ENCODE results near the gene GOLGA8J.
"Not testable (repeated sequence)": the region's sequence is repeated elsewhere in the genome, so short reads cannot be mapped to it uniquely, and the experiment has no call there.

GRCh38 chr15:30134751-30135150 is 52.0 kb downstream of the GOLGA8J start, which contains the start of gene GOLGA8T:
- TF ChIP-seq CTCF, POLR2A (IDR thresholded peaks at IDR 0.05): not testable (repeated sequence)
